Hepatocyte (in vitro differentiated cells): ENCODE data around the gene RABGAP1L. TPM values are rescaled to one million over a fixed set of nuclear protein-coding genes. Genes with fewer than 3 reads are reported as not detected.
"Not testable (repeated sequence)": the region's sequence is repeated elsewhere in the genome, so short reads cannot be mapped to it uniquely, and the experiment has no call there.

Experiments used
- DNase-seq: peaks from one replicate; pipeline ENCODE4 v3.0.0-alpha.2; 2016; ENCODE audit warnings: low spot score
- H2AFZ ChIP-seq: fragments of 200-600 bp; sonication (generic); 2 replicates; pipeline ENCODE4 v1.6.0; 2016; ENCODE audit warnings: antibody characterized with exemption, mild to moderate bottlenecking
- H3K27ac ChIP-seq: fragments of 200-600 bp; sonication (generic); 2 replicates; pipeline ENCODE4 v1.5.1; 2016; ENCODE audit warnings: mild to moderate bottlenecking
- H3K27me3 ChIP-seq: fragments of 200-600 bp; sonication (generic); 2 replicates; pipeline ENCODE4 v1.6.1; 2016
- H3K36me3 ChIP-seq: fragments of 200-600 bp; sonication (generic); replicated peaks from 2 replicates; pipeline ENCODE4 v1.5.1; 2016; ENCODE audit warnings: low read depth; ENCODE audit not compliant: insufficient read depth
- H3K4me1 ChIP-seq: fragments of 200-600 bp; sonication (generic); 2 replicates; pipeline ENCODE4 v1.5.1; 2016; ENCODE audit warnings: mild to moderate bottlenecking, moderate library complexity; ENCODE audit not compliant: insufficient read depth
- H3K4me2 ChIP-seq: fragments of 200-600 bp; sonication (generic); 2 replicates; pipeline ENCODE4 v1.6.0; 2016
- H3K4me3 ChIP-seq: fragments of 200-600 bp; sonication (generic); 2 replicates; pipeline ENCODE4 v1.5.1; 2016; ENCODE audit warnings: mild to moderate bottlenecking
- H3K79me2 ChIP-seq: fragments of 200-600 bp; sonication (generic); 2 replicates; pipeline ENCODE4 v1.6.0; 2017; ENCODE audit warnings: mild to moderate bottlenecking
- H3K9me2 ChIP-seq: fragments of 200-600 bp; sonication (generic); replicated peaks from 2 replicates; pipeline ENCODE4 v1.6.0; 2017; ENCODE audit warnings: mild to moderate bottlenecking; ENCODE audit not compliant: insufficient read depth
- H3K9me3 ChIP-seq: fragments of 200-600 bp; sonication (generic); 2 replicates; pipeline ENCODE4 v1.5.1; 2016; ENCODE audit warnings: low read depth, mild to moderate bottlenecking
- H4K20me1 ChIP-seq: fragments of 200-600 bp; sonication (generic); 2 replicates; pipeline ENCODE4 v1.6.0; 2016; ENCODE audit warnings: mild to moderate bottlenecking; ENCODE audit not compliant: insufficient read depth, poor library complexity, severe bottlenecking
- EZH2 ChIP-seq: fragments of 200-600 bp; sonication (generic); IDR thresholded peaks from 2 replicates; pipeline ENCODE4 v1.6.1; 2016; ENCODE audit warnings: antibody characterized with exemption, mild to moderate bottlenecking, borderline replicate concordance
- EZH2phosphoT487 ChIP-seq: fragments of 200-600 bp; sonication (generic); IDR thresholded peaks from one replicate; pipeline ENCODE4 v1.6.1; 2018; ENCODE audit warnings: antibody characterized with exemption, mild to moderate bottlenecking, low read depth, moderate library complexity; ENCODE audit not compliant: unreplicated experiment, severe bottlenecking
- WGBS: methylation state at CpG from one replicate; pipeline ENCODE4 v1.1.6; 2016; ENCODE audit warnings: low lambda C conversion rate; ENCODE audit errors: missing lambda C conversion rate; 5-methylcytosine and 5-hydroxymethylcytosine counted together
- polyA plus RNA-seq: library from polyadenylated mRNA; unstranded; fragments of >200 nt; fragmentation: Nextera tagmentation; extraction: Ambion mirVana; gene quantifications from 2 replicates; pipeline ENCODE4 v1.2.1, GENCODE V29; 2016
- total RNA-seq: library from RNA; depleted of rRNA; stranded (reverse); fragments of >200 nt; gene quantifications from 2 replicates; pipeline ENCODE4 v1.2.3, GENCODE V29; 2014
- TF ChIP-seq, protein P1 (sequence below): fragments of 200-600 bp; sonication (generic); IDR thresholded peaks from 2 replicates; pipeline ENCODE4 v1.5.1; 2016; ENCODE audit warnings: antibody characterized with exemption, mild to moderate bottlenecking; ENCODE audit not compliant: poor library complexity

RABGAP1L gene
- total and polyA plus RNA-seq, 2 experiments from 2014 or later = 15.0 to 41.8 TPM

DNA sequence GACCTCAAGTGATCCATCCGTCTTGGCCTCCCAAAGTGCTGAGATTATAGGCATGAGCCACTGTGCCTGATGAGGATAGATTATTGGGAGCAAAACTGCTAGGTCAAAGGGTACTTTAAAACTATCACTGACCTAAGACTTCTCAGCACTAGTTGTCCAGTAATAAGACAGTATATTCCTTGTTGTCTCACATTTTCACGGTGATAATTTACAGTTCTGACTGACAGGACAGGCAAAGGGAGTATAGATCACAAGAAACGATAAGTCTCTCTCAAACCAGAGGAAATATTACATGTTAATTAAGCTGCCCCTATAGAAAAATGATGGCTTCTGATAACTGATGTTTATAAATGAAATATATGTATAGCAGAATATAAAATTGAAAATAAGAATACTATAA, 860.2 kb downstream of the RABGAP1L start:
- Histone ChIP-seq H3K9me3 (no peaks in the 10 kb centered on the region), H3K36me3 (no peaks in the 10 kb centered on the region), H4K20me1 (no peaks in the 10 kb centered on the region), H3K27me3 (no peaks in the 10 kb centered on the region), H3K9me2 (no peaks in the 10 kb centered on the region), H3K4me1 (no peaks in the 10 kb centered on the region), H3K27ac (no peak overlapping the region), H3K4me2 (no peak overlapping the region), H2AFZ (no peak overlapping the region), H3K79me2 (peaks cover 35% of the 10 kb centered on the region), H3K4me3 (no peak overlapping the region)
- no peak for DNase-seq
- TF ChIP-seq EZH2phosphoT487 = no peak
- no peak for TF ChIP-seq EZH2
- TF ChIP-seq, protein P1, sequence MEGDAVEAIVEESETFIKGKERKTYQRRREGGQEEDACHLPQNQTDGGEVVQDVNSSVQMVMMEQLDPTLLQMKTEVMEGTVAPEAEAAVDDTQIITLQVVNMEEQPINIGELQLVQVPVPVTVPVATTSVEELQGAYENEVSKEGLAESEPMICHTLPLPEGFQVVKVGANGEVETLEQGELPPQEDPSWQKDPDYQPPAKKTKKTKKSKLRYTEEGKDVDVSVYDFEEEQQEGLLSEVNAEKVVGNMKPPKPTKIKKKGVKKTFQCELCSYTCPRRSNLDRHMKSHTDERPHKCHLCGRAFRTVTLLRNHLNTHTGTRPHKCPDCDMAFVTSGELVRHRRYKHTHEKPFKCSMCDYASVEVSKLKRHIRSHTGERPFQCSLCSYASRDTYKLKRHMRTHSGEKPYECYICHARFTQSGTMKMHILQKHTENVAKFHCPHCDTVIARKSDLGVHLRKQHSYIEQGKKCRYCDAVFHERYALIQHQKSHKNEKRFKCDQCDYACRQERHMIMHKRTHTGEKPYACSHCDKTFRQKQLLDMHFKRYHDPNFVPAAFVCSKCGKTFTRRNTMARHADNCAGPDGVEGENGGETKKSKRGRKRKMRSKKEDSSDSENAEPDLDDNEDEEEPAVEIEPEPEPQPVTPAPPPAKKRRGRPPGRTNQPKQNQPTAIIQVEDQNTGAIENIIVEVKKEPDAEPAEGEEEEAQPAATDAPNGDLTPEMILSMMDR = no peak
- WGBS = 90% methylated on average over 3 of the region's 3 CpGs

DNA sequence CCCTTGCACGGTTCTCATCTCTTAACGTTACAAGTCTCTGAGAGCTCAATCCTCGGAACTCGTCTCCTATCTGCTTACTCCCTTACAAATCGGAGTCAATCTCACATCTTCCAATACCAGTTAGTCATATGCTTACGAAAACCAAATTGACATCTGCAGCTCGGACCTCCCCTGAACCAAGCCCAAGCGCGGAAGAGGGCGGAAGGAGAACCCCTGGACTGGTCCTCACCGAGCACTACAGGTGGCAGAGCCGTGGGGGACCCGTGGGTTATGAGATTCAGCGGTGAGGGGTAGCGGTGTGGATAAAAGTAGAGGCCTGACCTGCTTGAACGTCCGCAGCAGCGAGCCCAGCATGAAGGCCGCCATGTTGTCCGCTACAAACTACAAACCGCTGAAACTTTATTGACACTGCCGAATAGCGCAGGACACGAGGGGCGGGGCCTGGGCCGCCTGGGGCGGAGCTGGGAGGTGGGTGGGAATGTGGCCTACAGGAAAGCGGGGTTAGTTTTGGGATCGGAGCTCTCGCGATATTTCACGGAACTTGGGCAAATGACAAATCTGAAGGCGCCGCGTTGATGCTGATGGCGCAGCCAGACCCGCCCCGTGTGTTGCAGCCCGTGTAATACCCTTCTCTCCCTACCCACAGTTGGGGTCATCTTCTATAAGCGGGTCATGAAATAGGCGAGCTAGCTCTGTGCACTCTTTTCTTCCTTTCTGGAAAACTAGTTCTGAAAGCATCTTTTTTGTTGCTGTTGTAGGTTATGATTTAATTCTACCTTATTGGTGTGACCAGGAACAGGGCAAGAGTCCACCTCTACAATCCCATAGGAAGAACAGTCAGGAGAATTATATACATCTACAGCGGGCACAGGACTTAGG, 864.0 kb downstream of the RABGAP1L start, which contains the start of gene MRPS14:
MRPS14 (minus strand) TSS at position 383 of the 879 bp plus-strand sequence; CDS start at position 366, 17 bp downstream.
- H3K27me3 ChIP-seq = no peaks in the 10 kb centered on the region
- H3K9me2 ChIP-seq = no peaks in the 10 kb centered on the region
- peak within 1 kb of the TSS; percentile 90 for H3K27ac ChIP-seq
- H3K36me3 ChIP-seq = no peaks in the 10 kb centered on the region
- peak within 1 kb of the TSS; percentile 84 for H3K4me2 ChIP-seq
- H3K79me2 ChIP-seq = peaks cover 35% of the 10 kb centered on the region
- peak within 1 kb of the TSS; percentile 69 for H3K4me3 ChIP-seq
- no peaks in the 10 kb centered on the region for H3K9me3 ChIP-seq
- DNase-seq = peak; percentile 99
- TF ChIP-seq EZH2phosphoT487 (no peak), EZH2 (no peak)
- TF ChIP-seq, protein P1 = no peak
- H4K20me1 ChIP-seq = no peaks in the 10 kb centered on the region
- no peaks in the 10 kb centered on the region for H3K4me1 ChIP-seq
- 5% methylated on average over 38 of the region's 42 CpGs for WGBS
- peak within 1 kb of the TSS; percentile 97 for H2AFZ ChIP-seq

DNA sequence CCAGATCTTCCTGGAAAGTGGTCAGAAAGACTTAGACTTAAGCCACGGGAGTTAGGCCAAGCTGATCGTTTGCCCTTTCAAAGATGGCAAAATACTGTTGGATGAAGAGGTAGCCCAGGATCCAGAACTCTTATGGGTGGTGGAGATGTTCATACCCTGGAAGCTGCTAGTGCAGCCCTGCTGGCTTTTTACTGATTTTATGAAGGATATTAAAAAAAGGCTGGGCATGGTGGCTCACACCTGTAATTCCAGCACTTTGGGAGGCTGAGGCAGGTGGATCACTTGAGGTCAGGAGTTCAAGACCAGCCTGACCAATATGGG, 864.6 kb downstream of the RABGAP1L start:
- H2AFZ ChIP-seq = peak overlapping the region; percentile 97
- not testable (repeated sequence) for H3K27me3 ChIP-seq, H3K9me2 ChIP-seq, H4K20me1 ChIP-seq, H3K36me3 ChIP-seq, H3K4me1 ChIP-seq, DNase-seq, H3K9me3 ChIP-seq
- peaks cover 32% of the 10 kb centered on the region for H3K79me2 ChIP-seq
- 96% methylated on average over 2 of the region's 2 CpGs for WGBS
- H3K4me2 ChIP-seq = peak overlapping the region; percentile 72
- peak overlapping the region; percentile 38 for H3K4me3 ChIP-seq
- peak overlapping the region; percentile 90 for H3K27ac ChIP-seq

DNA sequence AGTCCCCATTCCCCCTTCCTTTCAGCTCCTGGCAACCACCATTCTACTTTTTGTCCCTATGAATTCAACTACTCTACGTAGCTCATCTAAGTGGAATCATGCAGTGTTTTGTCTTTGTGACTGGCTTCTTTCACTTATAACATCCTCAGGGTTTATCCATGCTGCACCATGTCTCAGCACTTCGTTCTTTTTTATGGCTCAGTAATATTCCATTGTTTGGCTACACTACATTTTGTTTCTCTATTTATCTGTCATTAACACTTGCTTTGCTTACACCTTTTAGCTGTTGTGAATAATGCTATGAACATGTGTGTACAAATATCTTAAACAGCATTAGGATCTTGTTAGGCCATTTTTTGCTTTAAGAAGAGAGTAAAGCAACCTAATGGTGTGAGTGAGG, 865.5 kb downstream of the RABGAP1L start:
- no peak for DNase-seq
- Histone ChIP-seq H3K9me3 (no peaks in the 10 kb centered on the region), H3K9me2 (no peaks in the 10 kb centered on the region), H2AFZ (no peak overlapping the region), H3K27me3 (no peaks in the 10 kb centered on the region), H4K20me1 (no peaks in the 10 kb centered on the region), H3K4me3 (no peak overlapping the region), H3K4me2 (no peak overlapping the region), H3K4me1 (no peaks in the 10 kb centered on the region), H3K36me3 (no peaks in the 10 kb centered on the region), H3K79me2 (peaks cover 29% of the 10 kb centered on the region), H3K27ac (no peak overlapping the region)
- WGBS = 95% methylated on average over 2 of the region's 2 CpGs
- TF ChIP-seq EZH2phosphoT487 = no peak
- TF ChIP-seq EZH2 = no peak
- TF ChIP-seq, protein P1 = no peak
